ENCODE data around the gene PPARA. TPM values are rescaled to one million over a fixed set of nuclear protein-coding genes. Genes with fewer than 3 reads are reported as not detected.
A peak's percentile ranks its signal among the peaks of the same experiment; 100 is the strongest.

The PPARA gene
- polyA plus RNA-seq, 1 experiment, result 10.3 TPM

GRCh38 chr22:46148336-46148735 is 2.0 kb upstream of the PPARA start:
- DNase-seq (ENCODE audit: low read depth), result no peak
- H3K27me3 ChIP-seq (ENCODE audit: control insufficient read depth, insufficient read depth, low read length), result peaks cover 22% of the 10 kb centered on the region
- CTCF ChIA-PET, result interaction anchor here (1.0 to 2.6 kb wide), 3 partner anchors 11 to 594 kb away, joined by 3 to 9 read pairs (median 4); no protein-coding TSS in a partner anchor
- no peak for TF ChIP-seq CTCF (IDR thresholded peaks at IDR 0.05; ENCODE audit: insufficient read depth, low read depth, low read length)
- no peaks in the 10 kb centered on the region; the same call in 1 of the 2 replicates for H3K36me3 ChIP-seq (ENCODE audit: control insufficient read depth, insufficient read depth, low read length)
- no peak overlapping the region for H3K4me3 ChIP-seq (ENCODE audit: low read depth, low read length)
- POLR2A ChIA-PET, result no interaction called here

DNA sequence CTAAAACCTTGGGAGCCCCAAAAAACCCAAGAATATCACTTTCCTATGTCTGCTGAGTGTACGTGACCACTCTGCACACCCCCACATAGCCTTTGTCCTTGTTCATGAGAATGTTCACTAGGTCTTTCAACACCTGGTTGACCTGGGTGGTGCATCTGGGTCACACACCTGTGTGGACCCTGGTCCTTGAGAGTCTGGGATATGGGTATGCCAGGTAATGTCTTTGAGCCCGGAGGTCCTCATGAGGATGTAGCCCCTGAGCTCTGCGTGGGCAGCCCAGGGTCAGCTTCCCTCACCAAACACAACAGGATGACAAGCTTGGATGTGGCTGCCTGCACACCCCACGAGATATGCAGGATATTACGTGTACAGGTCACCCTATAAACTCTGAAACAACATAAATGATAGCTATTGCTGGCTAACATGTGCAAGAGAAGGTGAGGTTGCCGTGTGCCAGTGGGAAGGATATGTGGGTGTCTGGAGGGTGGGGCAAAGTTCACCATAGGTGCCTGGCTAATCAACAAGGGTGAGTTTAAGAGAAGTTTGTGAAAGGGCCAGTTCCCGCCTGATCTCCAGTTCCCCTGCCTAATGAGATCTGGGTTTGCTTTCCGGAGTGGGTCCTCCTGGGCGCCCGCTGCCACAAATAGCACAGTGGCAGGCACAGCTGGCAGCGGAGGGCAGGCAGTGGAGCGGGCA is 1.4 kb upstream of the PPARA start:
- ChIA-PET POLR2A (no interaction called here), CTCF (interaction anchor here (1.0 to 2.6 kb wide), 2 partner anchors 11 to 27 kb away, joined by 4 to 9 read pairs; no protein-coding TSS in a partner anchor)
- Histone ChIP-seq H3K4me3 (ENCODE audit: low read depth, low read length) (peak overlapping the region; percentile 71), H3K36me3 (ENCODE audit: control insufficient read depth, insufficient read depth, low read length) (no peaks in the 10 kb centered on the region; the same call in 1 of the 2 replicates), H3K27me3 (ENCODE audit: control insufficient read depth, insufficient read depth, low read length) (peaks cover 22% of the 10 kb centered on the region)
- DNase-seq (ENCODE audit: low read depth), result no peak
- TF ChIP-seq CTCF (IDR thresholded peaks at IDR 0.05; ENCODE audit: insufficient read depth, low read depth, low read length), result no peak

- H3K4me3 ChIP-seq (ENCODE audit: low read depth, low read length), result peak overlapping the region; percentile 71
- ChIA-PET POLR2A (no interaction called here), CTCF (interaction anchor here (1.0 kb wide), 1 partner anchor 12 kb away, joined by 4 read pairs; no protein-coding TSS in a partner anchor)
- H3K36me3 ChIP-seq (ENCODE audit: control insufficient read depth, insufficient read depth, low read length), result peaks cover under 1% of the 10 kb centered on the region; the same call in 1 of the 2 replicates
- DNase-seq (ENCODE audit: low read depth), result no peak
- no peak for TF ChIP-seq CTCF (IDR thresholded peaks at IDR 0.05; ENCODE audit: insufficient read depth, low read depth, low read length)
- peaks cover 22% of the 10 kb centered on the region for H3K27me3 ChIP-seq (ENCODE audit: control insufficient read depth, insufficient read depth, low read length)
These were observed 753 bp upstream of the PPARA start for GRCh38 chr22:46149512-46150033.

GRCh38 chr22:46150655-46151477 is 540 bp downstream of the PPARA start:
- POLR2A ChIA-PET, result interaction anchor here (0.7 kb wide), 2 partner anchors 106 to 146 kb away, joined by 3 to 6 read pairs; partner anchors contain the start of gene GTSE1

More at GRCh38 chr22:46150655-46151477, 540 bp downstream of the PPARA start:
- TF ChIP-seq CTCF (IDR thresholded peaks at IDR 0.05; ENCODE audit: insufficient read depth, low read depth, low read length), result no peak
- Histone ChIP-seq H3K27me3 (ENCODE audit: control insufficient read depth, insufficient read depth, low read length) (peaks cover 18% of the 10 kb centered on the region), H3K36me3 (ENCODE audit: control insufficient read depth, insufficient read depth, low read length) (peaks cover 2% of the 10 kb centered on the region; the same call in 1 of the 2 replicates), H3K4me3 (ENCODE audit: low read depth, low read length) (peak overlapping the region; percentile 95)
- CTCF ChIA-PET, result interaction anchor here (1.0 kb wide), 1 partner anchor 144 kb away, joined by 3 read pairs; no protein-coding TSS in a partner anchor
- no peak for DNase-seq (ENCODE audit: low read depth)
